Cardiac septum (tissue), 1 donor: ENCODE measurements around the gene KAZN. TPM values are rescaled to one million over a fixed set of nuclear protein-coding genes. Genes with fewer than 3 reads are reported as not detected.

Source experiments
- DNase-seq: peaks from one replicate; pipeline ENCODE4 v3.0.0-alpha.2; 2020; ENCODE audit warnings: low spot score
- intact Hi-C: fragments of 100-400 bp; cut with DNase I; formaldehyde crosslinking; loops from one replicate; pipeline ENCODE4 v1.14.0; 2022
- total RNA-seq: library from RNA; stranded (reverse); fragmentation: NEBNext Ultra II Directional; extraction: Animal tissue kit (Norgen Biotek cat#: 25700); gene quantifications from one replicate; pipeline ENCODE4 v1.2.1, GENCODE V29; 2021
- donor health status: DM: no; HTN: no; CAD: no.

Gene KAZN
- total RNA-seq, 1 donor from 2014 or later = 3.1 TPM

GRCh38 chr1:15089258-15089992 lies 490.9 kb downstream of the KAZN start:
- no peak for DNase-seq

DNA sequence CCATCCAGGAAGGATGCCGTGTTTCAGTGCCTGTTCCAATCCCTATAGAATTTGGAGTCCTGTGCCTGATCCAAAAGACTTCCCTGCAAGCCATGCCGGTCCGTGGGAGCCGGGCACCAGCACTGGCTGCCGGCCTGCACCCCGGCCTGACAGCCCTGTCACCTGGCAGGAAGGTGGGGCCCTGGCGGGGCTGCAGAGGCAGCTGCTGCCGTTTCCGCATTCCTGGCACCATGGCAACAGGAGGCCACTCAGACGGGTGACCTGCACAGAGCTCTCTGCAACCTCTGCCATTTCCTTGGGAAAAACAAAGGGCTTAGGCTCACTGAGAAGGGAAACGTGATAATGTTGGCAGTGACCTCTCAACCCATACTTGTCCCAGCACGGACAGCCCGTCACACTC lies 491.9 kb downstream of the KAZN start:
- no peak for DNase-seq
- intact Hi-C loops = no loop called here

More at GRCh38 chr1:15089258-15089992, 490.9 kb downstream of the KAZN start:
- intact Hi-C loops = no loop called here

- no peak for DNase-seq
- intact Hi-C loops = no loop called here
Measured at GRCh38 chr1:15094056-15094455, 495.6 kb downstream of the KAZN start.

DNA sequence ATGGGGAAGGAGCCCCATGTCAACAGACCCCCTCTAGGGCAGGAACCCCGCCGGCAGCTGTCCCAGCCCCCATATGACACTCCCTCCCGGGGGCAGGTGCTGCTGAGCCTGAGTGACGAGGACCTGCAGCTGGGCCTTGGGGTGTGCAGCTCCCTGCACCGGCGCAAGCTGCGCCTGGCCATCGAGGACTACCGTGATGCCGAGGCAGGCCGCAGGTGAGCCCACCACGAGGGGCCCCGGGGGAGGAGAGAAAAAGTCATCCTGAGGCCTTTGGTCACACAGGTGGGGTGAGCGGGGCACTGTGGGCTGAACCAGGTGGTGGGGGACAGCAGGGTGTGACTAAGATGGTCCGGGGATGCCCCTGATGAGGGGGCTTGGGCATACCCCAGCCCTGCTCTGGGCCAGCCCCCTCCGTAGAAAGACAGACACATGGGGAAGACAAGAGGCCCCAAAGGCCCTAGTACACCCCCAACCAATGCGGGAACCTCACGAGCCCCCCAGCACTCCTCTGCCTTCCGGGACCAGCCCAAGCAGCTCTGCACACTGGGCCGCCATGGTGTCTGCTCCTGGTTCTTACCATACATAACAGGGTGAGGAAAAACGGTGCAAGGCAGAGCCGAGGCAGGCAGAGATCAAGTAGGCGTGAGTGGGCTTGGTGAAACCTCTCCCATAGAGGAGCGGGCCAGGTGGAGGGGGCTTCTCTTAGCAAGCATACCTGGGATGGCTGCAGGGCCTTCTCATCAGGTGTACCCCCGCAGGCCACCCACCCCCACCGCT lies 496.4 kb downstream of the KAZN start:
- intact Hi-C loops = no loop called here
- DNase-seq = no peak

- intact Hi-C loops = no loop called here
- DNase-seq = no peak
Measured at GRCh38 chr1:15095496-15095875, 497.0 kb downstream of the KAZN start.

DNA sequence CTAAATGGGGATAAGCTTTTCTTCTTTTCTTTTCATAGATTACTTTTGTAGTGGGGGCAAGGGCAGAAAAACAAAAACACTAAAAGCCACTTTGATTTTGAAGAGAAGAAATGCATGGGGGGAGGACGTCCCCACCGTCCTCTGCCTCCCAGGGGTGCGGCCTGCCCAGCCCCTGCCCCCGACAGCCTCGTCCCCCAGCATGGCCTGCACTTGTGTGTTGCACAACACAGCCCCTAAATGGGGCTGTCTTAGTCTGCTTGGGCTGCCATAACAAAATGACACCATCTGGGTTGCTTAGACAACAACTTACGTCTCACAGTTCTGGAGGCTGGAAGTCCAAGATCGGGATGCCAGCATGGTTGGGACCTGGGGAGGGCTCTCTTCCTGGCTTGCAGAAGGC lies 497.8 kb downstream of the KAZN start:
- intact Hi-C loops = no loop called here
- DNase-seq = no peak

- no peak for DNase-seq
Measured at GRCh38 chr1:15098176-15099125, 500.0 kb downstream of the KAZN start.

DNA sequence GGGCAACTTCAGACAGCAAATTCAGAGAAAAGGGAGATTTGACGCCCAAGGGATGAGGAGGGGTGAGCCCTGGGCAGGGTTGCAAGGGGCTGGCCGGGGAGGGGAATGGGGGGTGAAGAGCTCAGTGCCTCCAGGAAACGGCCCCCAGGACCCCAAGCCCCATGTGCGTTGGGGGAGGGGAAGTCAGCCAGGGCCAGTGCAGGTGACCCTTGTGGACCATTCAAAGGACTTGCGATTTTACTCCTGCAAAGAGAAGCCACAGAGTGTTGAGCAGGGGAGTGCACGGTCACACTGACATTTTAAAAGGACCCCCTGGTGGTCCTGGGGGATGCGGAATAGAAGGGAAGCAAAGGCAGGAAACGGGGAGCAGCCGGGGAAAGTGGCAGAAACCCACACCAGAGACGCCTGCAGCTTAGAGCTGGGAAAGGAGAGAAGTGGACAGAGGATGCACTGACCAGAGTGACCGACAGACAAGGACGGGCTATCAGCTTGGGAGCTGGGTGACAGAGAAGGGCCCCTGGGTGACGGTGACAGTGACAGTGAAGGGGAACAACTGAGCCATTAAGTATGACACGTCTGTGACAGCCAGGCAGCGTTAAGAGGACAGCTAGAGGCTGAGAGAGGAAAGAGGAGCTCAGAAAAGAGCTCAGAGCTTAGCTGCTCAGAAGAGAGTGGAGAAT lies 501.1 kb downstream of the KAZN start:
- intact Hi-C loops = no loop called here
- no peak for DNase-seq

More at GRCh38 chr1:15098176-15099125, 500.0 kb downstream of the KAZN start:
- intact Hi-C loops = no loop called here

- intact Hi-C loops = no loop called here
- no peak for DNase-seq
Measured at GRCh38 chr1:15100121-15100879, 501.8 kb downstream of the KAZN start.

DNA sequence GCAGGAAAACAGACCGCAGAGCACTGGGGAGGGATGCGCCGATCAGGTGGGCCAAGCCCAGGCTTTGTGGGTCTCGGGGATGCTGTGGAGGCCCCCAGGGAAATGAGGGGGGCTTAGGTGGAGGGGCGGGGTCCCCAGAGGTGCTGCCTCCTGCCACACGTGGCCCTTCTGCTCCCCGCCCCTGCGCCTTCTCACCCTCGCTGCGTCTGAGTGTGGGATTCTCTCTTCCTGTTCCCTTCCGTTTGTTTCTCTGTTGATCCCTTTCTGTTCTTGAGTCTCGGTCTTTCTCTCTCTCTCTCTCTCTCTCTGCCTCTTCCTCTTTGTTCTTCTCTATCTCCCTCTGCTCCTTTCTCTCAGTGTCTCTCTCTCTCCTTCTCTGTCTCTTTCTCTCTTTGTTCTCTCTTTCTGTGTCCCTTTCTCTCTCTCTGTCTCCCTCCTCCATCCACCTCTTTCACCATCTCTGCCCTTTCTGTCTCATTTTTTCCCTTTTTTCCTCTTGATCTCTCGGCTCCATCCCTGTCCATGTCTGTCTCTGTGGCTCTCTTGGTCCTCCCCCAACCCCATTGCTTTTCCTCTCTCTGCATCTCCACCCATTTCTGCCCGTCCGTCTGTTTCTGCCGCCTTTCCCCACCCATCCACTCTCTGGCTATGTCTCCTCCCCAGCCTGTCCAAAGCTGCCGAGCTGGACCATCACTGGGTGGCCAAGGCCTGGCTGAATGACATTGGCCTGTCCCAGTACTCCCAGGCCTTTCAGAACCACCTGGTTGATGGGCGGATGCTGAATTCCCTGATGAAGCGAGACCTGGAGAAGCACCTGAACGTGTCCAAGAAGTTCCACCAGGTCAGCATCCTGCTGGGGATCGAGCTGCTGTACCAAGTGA lies 502.6 kb downstream of the KAZN start:
- DNase-seq = no peak
- intact Hi-C loops = no loop called here

DNA sequence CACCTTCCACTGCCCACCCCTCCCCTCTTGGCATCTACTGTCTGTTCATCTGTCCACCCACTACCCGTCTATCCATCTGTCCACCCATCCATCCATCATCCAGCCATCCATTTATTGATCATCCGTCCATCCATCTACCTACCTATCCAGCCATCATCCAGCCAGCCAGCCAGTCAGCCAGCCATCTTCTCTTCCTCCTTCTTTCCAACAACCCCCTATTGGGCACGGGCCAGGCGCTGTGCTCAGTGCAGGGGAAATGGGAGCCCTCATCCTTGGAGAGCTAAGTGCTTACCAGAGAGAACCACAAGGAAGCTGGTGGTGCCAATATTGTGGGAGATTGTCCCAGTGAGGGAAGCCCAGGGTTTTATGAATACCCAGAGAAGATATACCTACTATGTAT lies 503.3 kb downstream of the KAZN start:
- DNase-seq = no peak
- intact Hi-C loops = no loop called here

- intact Hi-C loops = no loop called here
- DNase-seq = no peak
Measured at GRCh38 chr1:15102646-15103045, 504.2 kb downstream of the KAZN start.

DNA sequence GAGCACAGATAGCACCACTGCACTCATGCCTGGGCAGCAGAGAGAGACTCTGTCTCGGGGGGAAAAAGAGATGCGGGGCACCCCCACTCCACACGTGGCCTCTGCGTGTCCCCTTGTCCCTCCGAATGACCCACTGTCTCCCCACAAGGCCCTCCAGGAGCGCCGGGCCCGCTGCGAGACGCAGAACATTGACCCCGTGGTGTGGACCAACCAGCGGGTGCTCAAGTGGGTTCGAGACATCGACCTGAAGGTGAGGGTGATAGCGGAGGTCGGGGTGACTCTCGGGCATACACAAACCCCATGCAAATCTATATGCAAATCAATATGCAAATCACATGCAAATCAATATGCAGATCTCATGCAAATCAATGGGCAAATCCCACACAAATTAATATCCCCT lies 504.7 kb downstream of the KAZN start:
- DNase-seq = no peak
- intact Hi-C loops = no loop called here

- intact Hi-C loops = no loop called here
- no peak for DNase-seq
Measured at GRCh38 chr1:15103906-15104305, 505.4 kb downstream of the KAZN start.

GRCh38 chr1:15104768-15105167 lies 506.3 kb downstream of the KAZN start:
- intact Hi-C loops = no loop called here
- no peak for DNase-seq

GRCh38 chr1:15106608-15107007 lies 508.1 kb downstream of the KAZN start:
- intact Hi-C loops = no loop called here
- no peak for DNase-seq

DNA sequence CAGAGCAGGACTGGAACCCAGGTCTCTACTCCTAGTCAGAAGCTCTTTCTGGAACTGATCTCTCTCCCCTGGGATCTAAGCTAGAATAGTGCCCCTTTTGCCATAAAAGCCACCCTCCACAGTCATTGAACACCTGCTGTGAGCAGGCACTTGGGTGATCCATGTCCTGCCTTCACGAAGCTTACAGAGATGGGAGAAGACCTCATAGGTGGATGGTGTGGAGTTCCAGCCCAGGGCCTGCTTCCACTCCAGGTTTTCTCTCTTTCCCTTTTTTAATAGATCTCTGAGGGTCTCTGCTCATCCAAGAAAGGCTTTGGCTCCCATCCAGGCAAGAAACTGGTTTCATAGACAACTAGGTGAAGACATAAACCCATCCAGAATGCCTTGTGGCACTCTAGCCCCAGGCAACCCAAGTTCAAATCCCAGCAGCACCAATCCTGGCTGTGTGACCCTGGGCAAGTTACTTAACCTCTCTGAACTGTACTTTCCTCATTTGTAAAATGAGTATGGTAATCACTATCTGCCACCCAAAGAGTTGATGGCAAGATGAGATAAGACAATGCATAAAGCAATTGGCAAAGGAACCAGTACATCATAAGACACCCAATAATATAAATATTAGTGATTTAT lies 508.7 kb downstream of the KAZN start:
- intact Hi-C loops = no loop called here
- no peak for DNase-seq
